CD4-positive, alpha-beta T cell treated with Interleukin-21 for 1 hour (primary cell): Measurements from ENCODE around the gene COL4A6.

Source experiments
- DNase-seq: peaks from one replicate; pipeline ENCODE4 v3.0.0-alpha.2; 2020

COL4A6 gene

DNA sequence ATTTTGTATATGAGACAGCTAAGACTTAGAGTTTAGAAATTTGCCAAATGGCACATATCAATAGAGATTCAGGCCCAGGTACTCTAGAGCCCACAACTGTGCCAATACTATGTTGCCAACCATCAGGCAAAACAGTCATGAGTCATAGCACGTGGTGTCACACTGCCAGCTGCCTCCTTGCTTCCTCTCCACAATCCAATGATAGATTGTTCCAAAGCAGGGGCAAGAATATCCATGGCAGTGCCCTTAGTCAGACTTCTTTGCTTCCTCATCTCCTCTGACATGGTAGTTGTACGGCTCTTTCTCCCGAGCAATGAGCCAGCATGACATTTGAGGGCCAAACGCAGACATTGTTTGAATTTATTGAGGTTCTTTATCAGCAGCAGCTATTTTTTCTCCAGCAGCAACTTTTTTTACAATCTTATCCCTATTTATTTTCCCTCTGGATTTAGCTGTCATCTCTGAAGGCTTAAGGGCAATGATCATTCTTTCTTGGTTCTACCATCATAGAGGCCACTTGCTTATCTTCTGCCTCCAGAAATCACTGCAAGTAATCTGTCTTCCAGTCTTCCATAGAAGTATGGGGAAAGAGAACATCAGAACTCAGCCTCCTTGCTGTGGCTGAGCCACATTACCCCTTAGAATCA, 169.7 kb downstream of the COL4A6 start:
- no peak for DNase-seq

DNA sequence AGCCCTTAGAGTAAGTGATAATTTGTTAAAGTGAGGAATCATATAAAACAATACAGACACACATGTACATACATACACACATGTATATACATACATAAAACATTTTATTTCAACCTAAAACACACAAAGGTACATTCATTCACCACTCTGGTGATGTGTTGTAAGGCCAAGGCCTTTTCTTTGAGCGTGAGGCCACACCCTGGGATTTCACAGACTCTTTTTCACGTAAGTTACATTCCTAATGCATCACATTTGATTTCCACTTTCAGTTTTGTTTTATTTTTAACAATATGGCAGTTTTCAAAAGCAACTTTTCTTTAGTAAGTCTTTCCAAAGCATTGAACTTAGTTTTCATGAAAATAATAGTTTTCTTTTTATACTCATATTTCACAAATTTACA, 170.7 kb downstream of the COL4A6 start:
- no peak for DNase-seq

DNA sequence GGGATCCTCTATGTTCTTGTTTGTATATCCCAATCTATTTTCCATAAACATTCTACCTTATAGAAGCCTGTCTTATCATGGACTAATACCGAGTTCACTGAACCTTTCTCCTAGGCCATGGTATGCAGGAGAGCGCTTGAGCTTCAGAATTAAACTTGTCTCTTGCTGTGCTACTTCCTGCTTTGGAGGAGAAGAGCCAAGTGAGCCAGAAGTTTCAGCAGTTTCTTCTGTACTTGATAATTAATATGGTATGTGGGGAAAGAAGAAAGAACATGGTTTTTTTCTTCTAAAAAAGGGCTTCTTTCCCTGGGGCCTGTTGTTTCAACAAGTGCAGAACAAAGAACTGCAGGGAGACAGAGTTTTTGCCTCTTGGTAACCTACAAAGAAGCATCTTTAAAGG, 173.8 kb downstream of the COL4A6 start:
- no peak for DNase-seq

DNA sequence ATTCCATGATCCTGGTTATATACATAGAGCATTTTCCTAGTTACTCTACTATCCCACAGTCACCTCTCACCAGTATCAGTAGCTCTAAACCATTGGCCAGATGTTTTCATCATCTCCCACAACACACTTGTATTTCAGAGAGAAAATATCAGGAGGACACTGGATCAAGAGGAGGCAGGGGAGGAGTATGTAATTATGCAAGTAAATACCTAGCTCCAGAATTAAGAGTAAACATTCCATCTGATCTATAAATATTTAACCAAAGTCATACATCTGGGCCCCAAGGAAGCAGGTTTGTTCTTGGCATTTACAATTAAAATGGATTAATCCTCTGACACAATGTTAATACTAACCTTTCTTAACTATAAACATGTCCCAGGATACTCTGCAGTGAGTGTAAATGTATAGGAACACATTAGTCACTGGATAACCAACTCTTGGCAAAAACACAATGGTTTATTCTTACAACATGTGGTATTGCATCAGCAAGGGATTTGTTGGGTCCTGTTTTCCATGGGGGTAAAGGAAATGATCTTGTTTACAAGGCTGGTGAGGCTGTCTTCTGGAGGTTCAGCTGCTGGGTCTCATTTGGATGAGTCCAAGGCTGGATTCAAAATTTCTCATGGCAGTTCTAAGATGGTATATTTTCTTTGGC, 176.5 kb downstream of the COL4A6 start:
- DNase-seq = no peak

DNA sequence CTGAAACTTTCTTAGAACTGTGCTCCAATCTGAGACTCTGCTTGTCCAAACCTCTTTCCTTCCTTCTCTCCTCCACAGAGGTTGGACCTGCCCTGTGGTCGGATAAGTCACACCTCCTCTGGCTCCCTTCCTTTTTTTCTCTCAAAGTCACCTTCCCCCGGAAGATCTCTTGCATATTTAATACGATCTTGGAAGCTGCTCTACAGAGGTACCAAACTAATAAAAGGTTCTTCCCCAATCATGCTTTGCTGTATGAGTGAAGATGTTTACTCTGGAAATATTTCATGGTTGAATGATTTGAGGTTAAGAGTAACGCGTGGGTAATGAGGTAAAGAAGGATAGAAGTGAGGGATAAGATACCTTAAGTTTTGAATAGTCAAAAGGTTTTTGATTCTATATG, 180.7 kb downstream of the COL4A6 start:
- no peak for DNase-seq

DNA sequence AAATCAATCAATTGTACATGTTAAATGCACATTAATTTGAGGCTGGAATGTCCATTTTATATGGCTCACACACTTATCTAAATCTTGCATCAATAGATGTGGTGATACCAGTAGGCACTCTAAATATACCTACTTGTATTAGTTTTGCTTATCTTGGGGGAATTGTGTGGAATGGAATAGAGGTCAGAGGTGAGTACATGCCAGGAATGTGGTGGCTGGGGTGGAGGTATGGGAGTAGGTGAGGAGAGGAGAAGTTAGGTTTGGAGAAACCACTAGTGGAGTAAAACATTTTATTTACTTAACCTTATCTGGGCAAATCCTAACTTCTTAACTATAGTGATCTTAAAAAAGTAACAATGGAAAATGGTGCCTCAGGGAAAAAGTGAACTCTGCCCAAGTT, 183.6 kb downstream of the COL4A6 start:
- no peak for DNase-seq

DNA sequence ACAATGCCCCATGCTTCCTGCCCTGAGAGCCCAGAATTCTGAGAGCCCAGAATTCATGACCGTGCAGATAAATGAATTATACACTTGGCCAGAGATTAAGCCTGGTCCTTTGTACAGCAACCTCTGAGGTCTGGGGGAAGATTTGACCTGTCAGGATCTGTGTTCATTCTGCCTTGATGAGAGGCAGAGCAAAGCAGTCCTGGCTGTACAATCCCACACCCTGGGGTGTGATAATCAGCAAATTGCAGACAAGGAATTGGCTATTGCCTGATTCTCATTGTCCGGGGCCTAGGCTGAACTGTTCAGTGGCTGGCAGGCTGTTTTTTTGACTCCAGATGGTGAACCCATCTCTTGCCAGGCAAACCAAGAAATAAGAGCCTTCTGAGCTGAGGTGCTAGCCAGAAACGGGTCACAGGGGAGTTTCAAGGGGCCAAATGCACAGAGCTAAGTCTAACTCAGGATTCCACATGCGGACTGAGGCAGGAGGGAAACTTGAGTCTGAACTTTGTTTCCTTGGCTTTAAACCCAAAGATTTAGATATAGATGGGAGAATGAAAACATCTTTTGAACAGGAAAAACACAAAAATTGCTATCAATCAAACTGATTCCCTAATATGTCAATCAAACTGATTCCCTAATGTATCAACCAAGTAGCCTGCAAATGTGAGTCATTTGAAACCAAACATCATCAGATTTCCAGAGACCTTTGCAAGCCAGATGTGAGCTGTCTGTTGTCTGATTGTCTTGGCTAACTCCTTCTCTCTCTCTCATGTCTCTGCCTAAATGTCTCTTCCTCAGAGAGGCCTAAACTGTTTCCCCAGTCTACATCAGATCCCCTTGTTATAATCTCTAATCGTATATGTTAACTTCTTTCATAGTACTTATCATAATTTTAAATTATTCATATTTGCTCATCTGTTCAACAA, 187.3 kb downstream of the COL4A6 start:
- no peak for DNase-seq

DNA sequence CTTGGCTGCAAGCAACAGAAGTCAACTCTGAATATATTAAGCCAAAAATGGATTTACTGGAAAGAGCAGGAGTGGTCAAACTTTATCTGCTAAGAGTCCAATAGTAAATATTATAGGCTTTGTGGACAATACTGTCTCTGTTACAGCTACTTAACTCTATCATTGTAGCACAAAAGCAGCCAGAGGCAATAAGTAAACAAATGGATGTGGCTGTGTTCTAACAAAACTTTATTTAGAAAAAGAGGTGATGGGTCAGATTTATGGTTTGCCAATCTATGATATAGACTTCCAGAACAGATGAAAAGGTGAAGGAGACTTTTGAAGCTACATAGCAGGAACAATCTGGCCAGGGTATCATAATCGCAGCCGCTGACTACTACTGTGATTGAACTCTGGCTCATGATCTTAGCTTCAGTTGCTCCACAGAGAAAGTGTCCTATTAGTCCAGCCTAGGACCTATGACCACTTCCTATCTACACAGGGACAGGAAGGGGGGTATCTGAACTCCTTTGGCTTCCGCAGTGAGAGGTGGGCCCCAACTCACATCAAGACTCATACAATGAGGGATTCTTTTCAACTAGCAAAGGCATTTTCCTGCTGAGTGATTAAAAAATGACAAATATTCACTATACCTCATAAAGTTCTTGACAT, 191.8 kb downstream of the COL4A6 start:
- DNase-seq = no peak

DNA sequence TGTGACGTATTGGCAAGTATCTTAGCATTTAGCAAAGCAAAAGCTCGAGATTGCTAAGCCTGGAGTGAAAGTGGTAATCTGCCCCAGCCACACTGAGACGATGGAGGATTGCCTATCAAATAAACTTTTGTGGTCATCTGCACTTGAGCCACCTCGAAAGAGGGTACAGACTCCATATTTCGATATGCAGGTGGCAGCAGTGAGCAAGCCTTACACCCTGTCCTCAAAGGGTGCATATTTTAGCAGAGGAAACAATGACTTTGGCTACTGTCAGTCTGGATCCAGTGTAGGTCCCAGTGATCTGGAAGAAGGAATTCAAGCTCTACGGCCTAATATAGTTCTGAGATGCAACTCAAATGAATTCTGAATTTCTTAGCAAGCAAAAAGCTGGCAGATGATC, 192.8 kb downstream of the COL4A6 start:
- no peak for DNase-seq

DNA sequence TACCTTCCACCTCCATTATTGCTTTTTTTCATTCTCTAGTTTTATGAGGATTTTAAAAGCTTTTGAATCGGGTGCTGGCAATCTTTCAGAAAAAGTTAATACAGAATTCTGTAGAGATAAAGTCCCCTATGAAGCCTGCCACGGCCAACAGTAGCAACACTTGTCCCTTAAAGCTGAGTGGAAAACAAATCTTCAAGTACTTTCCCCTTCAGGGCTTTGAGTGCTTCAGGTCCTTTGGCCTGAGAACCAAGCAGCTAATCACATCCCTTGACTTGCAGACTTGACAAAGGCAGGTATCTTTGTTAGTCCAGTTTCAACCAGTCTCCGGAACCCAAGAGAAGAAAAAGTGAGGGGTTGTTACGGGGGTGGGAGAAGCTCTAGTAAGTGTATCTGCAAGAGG, 202.2 kb downstream of the COL4A6 start:
- DNase-seq = no peak

DNA sequence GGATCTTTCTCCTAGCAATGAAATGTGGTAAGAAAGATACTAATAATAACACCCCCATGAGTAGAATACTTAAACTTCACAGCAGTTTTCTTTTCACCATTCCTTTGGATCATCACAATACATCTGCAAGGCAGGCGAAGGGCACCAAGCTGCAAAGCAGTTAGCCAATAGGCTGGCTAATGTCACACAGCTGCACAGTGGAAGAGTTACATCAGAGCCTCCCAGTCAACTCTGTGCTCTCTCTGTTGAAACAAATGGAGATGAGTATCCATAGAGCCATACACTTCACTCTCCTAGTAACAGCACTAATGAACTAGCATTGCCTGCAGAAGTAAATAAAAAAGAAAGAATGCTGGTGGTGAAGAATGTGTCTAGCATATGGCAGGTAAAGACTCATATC, 207.6 kb downstream of the COL4A6 start:
- DNase-seq = no peak

DNA sequence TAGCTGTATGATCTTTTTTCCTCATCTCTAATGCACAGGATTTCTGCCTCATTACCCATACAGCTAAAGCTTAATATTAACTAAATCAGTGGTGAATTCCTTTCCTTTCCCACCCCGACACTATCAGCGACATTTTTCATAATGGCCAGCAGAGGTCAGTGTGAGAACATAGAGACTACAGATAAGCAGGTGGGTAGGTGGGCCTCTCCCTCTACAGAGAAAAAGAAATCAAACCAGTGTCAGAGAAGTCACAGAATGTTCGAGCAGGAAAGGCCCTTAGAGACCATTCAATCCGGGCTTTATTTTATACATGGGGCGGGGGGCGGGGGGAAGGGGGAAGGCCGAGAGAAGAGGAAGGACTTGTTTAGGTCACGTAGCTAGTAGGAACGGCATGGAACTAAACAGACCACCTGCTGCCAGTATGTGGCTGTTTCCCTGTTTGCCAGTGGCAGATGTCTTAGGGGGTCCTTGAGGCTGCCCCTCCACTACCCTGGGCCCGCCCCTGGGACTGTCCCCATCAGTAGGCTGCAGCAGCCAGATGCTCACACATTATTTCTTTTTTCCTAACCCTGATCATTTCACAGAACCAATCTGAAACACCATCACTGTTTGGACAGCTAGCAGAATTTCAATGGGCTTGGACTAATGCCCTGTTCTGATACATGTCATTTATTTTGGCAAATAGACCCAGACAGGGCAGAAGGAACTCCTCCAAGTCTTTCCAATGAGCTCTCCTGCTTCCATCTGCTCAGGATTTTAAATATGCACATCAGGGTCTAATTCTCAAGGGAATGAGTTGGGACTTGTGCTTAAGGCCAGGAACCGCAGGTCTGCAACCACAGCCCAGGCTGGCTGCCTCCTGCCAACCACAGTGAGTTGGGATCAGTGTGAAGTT, 213.2 kb downstream of the COL4A6 start:
- peak; percentile 3 for DNase-seq

DNA sequence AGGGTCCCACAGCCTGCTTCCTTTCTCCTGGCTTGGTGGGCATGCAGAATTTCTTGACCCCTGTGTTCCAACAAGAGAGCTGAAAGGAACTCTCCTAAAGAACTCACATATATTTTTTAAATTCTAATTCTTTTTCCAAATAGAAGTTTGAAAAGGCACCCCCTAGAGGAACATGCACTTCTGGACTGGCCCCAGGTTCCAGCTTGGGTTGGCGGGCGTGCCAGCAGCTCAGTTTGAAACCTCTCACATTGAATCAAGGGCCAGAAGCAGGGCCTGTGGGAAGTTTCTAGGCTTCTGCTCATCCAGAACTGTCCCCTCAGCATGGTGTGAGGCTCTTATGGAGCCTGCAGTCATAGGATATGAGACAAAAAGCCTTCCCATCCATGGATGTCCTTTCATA, 214.0 kb downstream of the COL4A6 start:
- DNase-seq = no peak

DNA sequence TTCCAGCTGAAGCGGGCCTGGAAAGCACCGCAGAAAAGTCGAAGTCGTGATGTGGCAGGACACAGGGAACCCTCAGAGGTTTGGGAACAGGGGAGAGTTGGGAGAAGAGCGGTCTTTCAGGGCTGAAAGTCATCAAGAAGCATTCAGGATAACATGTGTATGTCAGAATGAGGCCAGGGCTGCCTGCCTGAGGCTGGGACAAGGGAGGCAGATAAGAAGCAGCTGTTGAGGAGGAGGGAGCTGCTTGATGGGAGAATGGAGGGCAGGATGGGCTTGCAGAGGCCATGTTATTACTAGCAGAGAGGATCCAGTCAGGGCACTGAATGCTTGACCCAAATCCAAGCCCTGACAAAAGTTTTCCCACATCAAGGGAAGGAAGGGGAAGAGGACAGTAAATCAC, 214.6 kb downstream of the COL4A6 start:
- DNase-seq = no peak

DNA sequence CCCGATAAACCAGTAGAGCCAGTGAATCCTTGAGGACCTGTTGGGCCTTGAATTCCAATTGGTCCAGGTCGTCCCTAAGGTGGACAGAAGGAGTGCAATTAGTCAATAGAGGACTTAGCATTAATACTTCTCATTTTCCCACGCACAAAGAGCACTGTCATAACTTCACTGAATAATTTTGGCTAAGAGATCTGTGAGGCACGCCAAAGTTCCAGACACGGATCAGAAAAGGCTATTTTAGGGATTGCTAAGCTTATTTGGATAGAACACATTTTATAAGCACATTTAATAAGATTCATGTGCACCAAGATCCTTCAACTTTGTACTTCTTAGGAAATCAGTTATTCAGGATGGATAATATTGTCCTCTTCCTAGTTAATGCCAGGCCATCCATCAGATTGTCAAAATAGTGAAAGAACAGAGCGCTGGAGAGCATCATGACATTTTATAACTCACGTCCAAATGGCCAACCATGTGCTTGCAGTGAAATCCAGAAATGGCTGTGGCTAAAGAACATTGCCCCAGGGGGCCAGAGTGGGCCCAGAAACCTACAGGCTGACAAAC, 216.8 kb downstream of the COL4A6 start:
- no peak for DNase-seq

DNA sequence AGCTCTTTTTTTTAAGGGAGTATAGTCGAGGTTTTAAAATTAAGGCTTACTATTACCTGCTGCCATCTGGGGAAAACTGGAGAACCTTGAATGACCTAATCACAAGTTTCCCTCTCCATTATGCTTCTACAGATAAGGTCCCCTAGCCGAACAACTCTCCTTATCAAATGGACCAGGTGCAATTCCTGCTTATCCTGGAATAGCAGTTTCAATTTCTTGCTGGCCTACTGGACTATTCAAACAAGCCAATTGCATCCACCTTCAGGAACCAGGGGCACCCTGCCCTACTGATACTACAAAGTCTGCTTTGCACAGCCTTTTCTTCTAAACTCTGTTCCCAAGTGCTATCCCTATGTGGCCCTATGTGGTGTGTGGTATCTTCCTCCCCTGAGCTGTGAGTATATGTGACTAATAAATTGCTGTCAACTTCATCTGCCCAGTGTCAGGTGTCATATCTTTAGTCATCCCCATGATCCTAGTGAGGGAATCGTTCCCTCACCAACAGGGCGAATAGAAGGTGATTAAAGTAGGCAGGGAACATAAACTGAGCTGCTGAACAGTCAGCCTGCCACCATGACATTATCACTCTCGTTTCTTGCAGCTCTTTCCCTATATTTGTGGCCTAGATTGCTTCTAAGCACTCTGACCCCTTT, 218.1 kb downstream of the COL4A6 start:
- DNase-seq = no peak

DNA sequence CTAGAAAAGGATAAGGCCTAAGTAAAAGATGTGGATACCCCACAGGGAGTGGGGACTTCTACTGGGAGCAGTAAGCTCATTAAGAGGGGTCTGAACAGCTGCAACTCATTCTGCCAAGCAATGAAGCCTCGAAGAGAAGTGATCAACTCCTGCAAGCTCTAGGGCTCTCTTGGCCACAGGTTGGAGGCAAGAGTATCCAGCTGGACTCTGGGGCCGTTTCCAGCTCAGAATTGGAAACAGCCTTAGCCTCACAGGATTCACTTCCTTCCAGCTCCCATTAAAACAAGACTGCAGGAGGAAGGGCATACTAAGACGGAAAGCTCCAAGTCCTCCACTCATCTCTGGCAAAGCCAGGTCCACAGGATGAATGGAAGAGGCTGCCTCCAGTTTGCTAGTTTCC, 220.3 kb downstream of the COL4A6 start:
- DNase-seq = no peak

DNA sequence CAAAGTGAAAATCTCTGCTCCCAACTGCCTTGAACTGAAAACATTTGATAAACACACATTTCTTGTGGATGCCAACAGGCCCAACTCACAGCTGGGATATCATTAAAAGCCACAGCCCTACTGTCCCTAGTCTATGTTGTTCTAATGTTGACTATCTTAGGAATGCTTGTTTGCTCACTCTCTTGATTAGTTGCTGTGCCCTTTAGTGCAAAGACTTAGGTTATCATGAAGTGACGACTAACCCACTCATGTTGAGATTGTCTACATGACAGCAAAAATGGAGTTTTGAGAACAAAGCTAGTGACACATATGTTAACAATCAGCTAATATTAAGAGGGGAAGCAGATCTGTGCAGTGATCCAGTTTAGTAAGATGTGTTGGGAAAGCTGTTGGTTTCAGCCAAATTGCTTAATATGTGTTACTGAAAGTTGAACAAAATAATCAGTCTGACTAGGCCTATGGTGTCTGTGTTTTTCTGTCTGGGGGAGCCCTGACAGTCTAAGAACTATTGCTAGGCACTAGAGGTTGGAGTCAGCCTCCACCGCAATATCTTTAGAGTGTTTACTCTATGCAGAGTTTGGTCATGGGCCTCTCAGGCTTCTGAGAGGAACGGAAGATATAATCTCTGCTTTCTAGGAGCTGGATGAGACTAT, 221.2 kb downstream of the COL4A6 start:
- DNase-seq = no peak

DNA sequence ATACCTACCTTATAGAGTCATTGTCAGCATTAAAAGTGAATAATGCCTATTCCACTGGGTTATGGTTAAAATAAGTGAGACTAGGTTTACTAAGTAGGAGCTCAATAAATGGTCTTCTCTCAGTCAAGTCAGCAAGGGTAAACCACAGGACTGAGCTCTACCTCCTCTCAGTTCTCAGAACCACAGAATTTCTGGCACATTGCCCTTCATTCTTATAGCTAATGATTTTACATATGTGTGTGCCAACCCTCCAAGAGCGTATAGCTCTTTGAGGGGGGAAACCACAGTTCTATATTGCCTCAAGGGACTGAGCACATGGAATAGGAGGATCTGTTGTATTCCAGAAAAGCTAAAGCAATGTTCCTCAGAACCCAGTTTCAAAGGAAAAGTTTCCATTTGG, 221.8 kb downstream of the COL4A6 start:
- no peak for DNase-seq

DNA sequence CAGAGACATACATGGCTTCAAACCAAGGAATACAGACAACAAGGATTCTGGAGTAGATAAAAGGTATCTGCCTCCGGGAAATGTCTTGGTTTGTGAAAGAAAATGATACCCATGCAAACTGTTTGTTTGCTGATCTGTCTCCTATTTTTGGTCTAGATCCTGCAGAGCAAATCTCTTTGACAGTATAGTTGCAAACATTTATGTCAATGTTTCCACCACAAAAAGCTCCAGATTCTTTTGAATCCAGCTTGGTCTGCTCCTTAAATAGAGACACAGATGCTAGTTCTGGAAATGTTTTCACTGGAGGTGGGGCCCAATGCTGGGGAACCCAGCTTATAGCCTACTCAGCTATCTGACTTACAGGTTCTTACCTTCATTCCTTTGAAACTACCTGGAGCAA, 226.9 kb downstream of the COL4A6 start:
- no peak for DNase-seq

DNA sequence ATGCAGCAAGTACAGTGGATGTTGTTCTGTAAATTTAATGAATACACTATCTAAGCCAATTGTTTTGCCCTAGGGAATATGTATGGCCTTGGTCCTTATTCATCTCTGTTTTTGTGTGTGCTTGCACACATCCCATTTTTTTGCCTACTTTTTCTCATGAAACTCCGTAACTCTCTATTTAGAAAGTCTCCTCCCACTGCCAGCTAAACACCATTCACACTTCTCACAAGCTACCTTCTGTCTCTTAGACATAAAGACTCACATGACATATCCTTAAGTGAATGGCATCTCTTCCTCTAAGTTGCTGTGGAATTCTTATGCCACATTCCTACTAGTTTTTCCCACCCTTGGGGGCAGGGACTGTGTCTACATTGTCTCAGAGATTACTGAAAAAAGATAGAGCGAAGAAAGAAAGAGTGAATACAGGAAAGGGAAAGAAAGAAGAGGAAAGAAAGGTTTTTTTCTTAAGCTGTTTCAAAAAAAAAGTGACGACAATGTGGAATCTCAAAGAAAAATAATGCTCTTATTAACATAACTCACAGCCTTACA, 229.1 kb downstream of the COL4A6 start:
- DNase-seq = no peak
